Measurements from ENCODE around the gene CDT1.
"Not testable (repeated sequence)": the region's sequence is repeated elsewhere in the genome, so short reads cannot be mapped to it uniquely, and the experiment has no call there.

The CDT1 gene

DNA sequence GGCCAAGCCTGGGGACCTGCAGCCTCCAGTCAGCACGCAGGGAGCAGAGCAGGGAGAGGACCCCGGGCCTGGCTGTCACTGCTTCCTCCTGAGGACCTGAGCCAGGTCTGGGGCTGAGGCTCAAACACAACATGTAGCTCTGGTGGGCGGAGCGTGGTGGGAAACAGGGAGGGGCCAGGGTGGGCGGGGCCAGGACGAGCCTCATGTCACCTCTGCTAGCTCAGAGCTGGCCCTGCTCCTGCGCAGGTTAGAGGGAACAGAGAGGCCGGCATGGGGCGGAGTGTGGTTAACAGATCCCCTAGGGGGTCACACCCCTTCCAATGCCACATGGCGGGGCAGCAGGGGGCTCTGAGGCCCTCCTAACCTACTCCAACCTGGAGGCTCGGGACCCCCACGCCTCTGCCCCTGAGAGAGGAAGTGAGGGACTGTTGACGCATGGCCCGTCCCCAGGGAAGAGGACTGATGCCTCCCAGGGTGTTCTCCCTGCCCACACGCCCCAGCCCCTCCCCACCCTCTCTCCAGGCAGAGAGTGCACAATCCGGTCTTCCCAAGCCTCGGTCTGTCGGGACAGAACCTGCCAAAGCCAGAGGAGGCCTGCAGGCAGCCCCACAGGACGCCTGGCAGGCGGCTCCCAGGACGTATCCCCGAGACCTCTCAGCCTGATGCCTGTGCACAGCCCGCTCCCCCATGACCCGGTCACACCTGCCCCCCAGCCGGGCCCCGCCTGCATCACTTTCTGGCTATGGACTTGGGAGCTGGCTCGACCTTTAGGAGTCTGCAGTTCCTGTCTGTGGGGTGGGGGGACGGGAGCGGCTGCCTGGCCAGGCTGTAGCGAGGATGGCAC lies 33.8 kb upstream of the CDT1 start:
- DNase-seq = no peak

DNA sequence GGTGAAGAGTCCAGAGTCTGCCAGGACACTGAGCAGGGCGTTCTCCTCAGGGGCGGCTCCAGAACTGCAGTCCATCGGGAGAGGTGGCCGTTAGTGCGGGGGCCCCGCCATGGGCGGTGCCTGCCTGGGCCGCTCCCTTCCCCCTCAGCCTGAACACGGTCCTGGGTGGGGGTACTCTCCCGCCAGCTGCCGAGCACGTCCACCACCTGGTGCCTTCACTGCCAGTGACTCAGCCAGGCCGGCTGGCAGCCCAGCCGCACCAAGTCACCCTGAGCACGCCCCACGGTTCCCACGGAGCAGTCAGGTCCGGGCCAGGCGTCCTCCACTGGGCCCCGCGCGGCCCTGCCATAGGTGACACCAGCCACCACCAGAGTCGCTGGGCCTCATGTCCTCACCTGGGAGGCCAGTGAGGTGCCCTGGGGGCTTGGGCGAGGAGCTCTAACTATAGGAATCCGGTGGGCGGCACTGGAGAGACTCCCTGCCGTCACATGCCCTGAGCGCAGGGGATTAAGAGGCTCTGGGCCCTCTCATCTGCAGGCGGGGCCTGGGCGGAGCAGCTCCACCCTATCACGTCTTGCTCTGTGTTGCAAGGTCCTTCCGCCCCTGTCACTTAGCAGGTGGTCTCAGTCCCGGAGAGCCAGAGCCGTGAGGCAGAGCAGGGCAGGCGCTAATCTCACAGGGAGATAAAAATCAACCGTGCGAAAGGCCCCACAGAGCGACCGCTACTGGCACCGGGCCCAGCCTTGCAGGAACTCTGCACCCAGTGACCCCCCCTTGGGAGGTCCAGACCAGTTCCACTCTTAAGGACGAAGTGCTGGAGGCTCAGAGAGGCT lies 32.9 kb upstream of the CDT1 start:
- DNase-seq = no peak

- no peak for DNase-seq
Observed at GRCh38 chr16:88771294-88771772, 32.3 kb upstream of the CDT1 start.

GRCh38 chr16:88771781-88772180 lies 31.8 kb upstream of the CDT1 start:
- not testable (repeated sequence) for DNase-seq

DNA sequence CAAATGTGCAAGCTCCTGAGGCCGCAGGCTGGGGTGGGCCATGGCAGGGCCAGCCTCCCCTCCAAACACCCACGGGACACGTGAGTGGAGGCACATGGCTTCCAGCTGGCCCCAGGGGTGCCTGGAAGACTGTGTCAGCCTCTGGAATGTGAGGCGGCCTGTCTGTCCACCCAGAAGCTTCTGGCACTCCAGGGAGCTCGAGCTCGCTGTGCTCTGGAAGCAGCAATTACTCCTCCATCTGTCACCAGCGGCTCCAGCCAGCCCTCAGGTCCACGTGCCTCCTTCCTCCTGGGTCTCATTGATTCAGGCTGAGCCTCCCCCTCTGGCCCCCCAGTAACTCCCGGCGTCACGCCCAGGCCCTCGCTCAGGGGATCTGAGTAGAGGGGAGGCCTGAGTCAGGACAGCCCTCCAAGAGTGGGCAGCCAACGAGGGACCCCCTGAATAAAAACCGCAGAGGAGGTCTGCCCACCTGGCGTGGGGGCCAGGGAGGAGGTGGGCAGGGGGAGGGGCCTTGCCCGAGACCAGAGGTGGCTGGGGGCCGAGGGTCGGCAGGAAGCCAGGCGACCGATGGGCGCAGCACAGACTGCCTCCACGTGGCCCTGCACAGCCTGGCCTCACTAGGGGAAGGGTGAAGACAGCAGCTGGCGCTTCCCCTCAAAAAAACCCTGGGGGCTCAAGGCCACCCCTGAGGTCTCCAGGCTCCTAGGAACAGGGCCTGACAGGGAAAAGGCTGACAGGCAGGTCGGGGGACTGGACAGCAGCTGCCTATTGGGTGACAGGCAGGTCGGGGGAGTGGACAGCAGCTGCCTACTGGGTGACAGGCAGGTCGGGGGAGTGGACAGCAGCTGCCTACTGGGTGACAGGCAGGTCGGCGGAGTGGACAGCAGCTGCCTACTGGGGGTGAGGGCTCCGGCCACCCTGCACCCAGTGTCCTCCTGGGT lies 30.4 kb upstream of the CDT1 start:
- no peak for DNase-seq

DNA sequence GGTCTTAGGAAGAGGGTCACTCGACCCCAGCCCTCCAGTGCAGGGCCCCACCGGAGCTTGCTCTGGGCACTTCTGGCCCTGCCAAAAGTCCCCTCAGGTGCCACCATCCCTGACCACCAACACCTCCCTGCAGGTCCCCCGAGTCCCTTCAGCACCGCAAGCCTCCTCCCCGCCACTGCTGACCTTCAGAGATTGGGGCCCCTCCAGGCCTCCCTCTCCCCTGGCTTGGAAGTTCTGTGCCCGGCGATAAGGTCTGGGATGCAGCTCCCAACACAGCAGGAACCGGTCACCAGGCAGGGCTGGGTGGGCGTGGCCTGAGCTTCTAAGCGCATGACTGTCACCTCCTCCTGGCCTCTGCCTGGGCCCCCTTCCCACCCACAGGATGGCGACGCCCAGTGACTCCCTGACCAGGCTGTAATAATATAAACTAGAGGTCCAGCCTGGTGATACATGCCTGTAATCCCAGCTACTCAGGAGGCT lies 29.7 kb upstream of the CDT1 start:
- no peak for DNase-seq

GRCh38 chr16:88774544-88775393 lies 28.8 kb upstream of the CDT1 start:
- DNase-seq = no peak

- no peak for DNase-seq
Observed at GRCh38 chr16:88775825-88776224, 27.8 kb upstream of the CDT1 start.

- DNase-seq = no peak
Observed at GRCh38 chr16:88777471-88778270, 25.9 kb upstream of the CDT1 start.

- no peak for DNase-seq
Observed at GRCh38 chr16:88778271-88778525, 25.4 kb upstream of the CDT1 start.

- no peak for DNase-seq
Observed at GRCh38 chr16:88778541-88779065, 25.0 kb upstream of the CDT1 start.

DNA sequence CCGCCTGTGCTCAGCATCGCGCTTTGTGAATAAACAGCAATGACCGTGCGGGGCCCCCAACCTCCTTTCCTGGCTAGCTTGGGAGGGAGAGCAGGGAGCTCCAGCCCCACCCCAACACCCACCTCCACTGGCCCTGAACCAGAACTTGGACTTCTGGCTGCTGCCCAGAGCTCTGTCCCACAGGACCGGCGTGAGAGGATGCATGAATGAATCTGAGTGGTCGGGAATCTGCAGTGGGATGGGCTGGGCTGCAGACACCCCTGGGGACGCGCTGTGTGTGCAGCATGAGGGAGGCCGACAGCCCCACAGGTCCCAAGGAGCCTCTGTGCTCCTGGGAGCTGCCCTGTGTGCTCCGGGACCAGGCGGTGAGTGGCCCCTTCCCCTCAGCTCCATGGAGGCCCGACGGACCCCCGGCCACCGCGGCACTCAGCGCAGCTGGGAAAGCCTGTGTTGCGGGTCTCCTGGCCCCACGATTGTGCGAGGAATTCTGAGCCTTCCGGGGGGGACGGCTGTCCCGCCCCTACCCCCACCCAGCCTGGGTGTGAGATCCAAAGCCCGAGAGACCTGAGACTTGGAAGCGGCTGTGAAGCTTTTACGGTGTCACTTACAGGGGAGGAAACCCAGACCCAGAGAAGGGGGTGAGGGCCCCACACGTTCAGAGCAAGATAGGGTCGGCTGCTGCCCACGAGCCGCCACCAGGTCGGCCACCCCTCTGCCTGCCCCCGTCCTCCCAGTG lies 24.0 kb upstream of the CDT1 start:
- DNase-seq = no peak

DNA sequence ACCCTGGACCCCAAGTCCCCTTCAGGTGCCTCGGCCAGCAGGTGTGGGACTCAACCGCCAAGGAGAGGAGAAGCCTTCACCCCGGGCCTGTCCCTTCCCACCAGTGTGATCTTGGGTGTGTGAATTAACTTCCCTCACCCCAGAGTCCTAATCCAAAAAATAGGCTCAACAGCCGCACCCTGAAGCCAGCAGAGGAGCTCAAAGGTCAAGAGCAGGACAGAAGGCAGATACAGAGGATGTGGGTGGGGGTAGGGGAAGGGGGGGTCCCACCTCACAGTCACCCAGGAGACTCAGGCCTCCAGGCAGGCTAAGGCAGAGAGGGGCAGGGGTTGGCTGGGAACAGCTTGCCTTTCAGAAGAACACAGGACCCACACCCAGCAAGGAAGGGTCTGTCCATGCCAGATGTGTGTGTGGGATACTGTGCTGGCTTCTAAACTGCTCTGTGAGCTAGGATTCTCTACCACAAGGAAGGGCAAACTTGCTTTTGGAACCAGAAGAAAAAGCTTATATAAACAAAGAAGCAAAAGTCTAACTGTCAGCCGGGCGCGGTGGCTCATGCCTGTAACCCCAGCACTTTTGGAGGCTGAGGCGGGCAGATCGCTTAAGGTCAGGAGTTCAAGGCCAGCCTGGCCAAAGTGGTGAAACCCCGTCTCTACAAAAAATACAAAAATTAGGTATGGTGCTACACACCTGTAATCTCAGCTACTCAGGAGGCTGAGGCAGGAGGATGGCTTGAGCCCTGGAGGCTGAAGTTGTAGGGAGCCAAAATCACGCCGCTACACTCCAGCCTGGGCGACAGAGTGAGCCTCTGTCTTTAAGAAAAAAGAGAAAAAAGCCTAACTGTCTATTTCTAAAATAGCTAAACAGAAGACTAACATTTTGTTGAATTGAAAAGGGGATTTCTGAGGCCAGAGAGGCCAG lies 23.2 kb upstream of the CDT1 start:
- no peak for DNase-seq

DNA sequence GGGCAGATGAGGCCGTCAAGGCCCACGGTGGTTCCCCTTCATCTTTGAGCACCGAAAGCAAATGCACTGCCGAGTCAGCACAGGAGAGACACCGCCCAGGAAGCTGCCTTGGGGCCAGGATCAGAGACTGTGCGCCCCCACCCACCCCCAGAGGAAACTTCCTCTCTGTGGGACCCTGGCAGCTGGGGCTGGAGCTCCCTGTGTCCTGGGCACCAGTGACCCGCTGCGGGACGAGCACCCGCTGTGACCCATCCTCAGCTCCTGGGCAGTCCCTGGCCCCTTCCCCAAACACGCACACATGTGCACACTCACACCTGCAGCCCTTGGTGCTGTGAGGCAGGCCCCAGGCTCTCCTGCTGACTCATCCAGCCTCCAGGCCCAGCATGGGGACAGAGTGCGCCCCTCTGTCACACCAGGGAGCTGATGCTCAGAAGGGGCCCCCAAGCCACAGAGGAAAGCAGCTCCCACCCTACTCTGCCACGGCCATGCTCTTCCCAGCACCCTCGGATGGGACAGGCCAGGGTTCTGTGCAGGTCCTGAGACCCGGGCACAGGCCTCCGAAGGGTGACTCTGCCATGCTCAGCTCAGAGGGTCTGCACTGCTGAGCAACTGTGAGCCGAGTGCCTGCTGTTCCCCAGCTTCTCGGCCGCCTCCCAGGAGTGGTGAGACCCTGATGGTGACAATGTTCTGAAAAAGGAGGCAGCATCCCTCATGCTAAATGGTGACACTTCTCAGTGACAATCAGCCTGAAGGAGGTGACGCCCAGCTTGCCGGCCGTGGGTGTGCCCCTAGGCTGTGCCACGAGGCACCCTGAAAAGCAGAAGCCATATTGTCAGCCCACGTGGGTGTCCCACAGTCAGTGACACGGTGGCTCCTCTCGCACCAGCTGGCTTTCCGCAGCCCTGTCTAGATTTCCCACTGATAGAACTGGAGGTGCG lies 22.2 kb upstream of the CDT1 start:
- DNase-seq = peak; percentile 85

DNA sequence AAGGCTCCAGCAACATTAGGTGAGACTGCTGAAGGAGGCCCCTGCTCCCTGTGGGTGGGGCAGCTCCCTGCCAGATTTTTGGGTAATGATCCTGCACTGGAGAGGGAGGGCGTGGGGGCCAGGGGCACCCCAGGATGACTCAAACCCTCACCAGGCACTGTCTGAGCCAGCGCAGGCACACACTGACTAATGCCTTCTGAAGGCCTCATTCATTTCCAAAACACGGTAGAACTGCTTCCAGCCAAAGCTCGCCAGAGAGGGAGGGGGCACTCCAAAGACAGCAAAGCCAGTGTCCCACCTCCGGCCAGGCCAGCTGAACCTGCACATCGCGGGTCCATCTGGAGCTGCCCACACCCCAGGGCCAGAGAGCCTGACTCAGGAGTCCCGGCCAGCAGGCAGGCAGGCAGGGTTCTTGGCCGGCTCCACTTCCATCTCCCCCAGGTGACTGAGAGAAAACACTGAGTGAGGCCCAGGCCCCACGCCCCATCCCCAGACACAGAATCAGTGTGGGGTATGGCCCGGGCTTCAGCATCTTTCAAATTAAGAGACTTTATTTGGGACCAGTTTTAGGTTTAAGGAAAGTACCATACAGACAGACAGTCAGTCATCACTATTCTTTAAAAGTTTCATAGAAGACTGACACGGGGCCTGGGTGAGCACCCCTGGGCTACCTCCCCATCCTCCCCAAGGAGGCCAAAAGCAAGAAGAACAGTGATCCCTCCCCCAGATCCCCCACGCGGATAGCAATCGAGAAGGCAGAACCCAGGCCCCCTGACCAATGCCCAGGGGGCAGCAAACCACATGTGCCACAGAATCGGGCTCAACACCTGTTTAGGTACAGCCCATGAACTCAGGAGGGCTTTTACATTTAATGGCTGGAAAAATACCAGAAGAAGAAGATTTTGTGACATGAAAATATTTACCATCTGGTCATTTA lies 20.9 kb upstream of the CDT1 start:
- DNase-seq = peak; percentile 85

DNA sequence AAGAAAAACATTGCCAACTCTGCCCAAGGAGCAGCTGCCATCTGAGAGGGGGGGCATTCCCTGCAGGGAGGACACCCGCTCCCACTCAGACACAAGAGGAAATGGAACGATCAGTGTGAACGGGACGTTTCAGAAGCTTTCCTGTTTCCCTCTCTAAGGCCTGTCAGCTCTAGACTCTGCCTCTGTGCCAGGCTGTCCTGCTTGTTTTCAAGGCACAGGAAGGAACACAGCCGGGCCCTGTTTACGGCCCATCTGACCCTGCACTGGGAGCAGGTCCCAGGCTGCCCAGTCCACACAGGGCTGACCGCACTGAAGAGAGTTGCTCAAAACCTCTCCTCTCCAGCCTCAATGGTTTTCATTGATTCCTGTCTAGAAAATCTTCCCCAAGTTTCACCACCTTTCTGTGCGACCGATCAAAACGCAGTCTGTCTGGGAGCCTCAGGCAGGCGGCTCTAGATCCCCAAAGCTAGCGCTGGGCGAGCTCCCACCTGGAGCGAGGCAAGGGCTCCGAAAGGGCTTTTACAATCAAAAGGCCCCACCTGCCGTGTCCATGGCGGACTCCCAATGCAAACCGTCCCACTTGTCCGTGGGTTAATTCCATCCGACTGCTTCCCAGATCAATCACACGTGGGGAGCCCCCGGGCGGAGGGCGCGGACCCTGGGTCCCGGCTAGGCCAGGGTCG lies 20.1 kb upstream of the CDT1 start:
- DNase-seq = no peak
